Heart right ventricle (tissue), 16 donors: ENCODE results near the gene OR2Y1. TPM values are rescaled to one million over a fixed set of nuclear protein-coding genes. Genes with fewer than 3 reads are reported as not detected.
"Not testable (repeated sequence)": the region's sequence is repeated elsewhere in the genome, so short reads cannot be mapped to it uniquely, and the experiment has no call there.

Experiments used
- ATAC-seq, 8 donors: fragments of 200-7000 bp; cut with Tn5 transposase; one replicate each; pipeline ENCODE4 v1.9.1; 2020; ENCODE audit warnings: mild to moderate bottlenecking in 8 of 8, moderate library complexity in 8 of 8, moderate number of reproducible peaks in 1 of 8
- DNase-seq, 2 donors: peaks; one replicate each; pipeline ENCODE4 v3.0.0-alpha.2; 2020
- H3K27ac ChIP-seq, 10 donors: fragments of 200-600 bp; sonication (generic) in 2 of 10; one replicate each; pipeline versions ENCODE4 v1.5.0 to v1.8.0; 2020 to 2022; ENCODE audit warnings: mild to moderate bottlenecking in 3 of 10
- H3K27me3 ChIP-seq, 7 donors: fragments of 200-600 bp; one replicate each; pipeline ENCODE4 v1.8.0; 2021 to 2022; ENCODE audit warnings: mild to moderate bottlenecking in 2 of 7
- H3K36me3 ChIP-seq, 9 donors: fragments of 200-600 bp; sonication (generic) in 1 of 9; one replicate each; pipeline versions ENCODE4 v1.5.0 to v1.8.0; 2020 to 2022; ENCODE audit warnings: mild to moderate bottlenecking in 2 of 9
- H3K4me1 ChIP-seq, 9 donors: fragments of 200-600 bp; sonication (generic) in 1 of 9; one replicate each; pipeline versions ENCODE4 v1.5.0 to v1.8.0; 2020 to 2022; ENCODE audit warnings: mild to moderate bottlenecking in 4 of 9
- H3K4me3 ChIP-seq, 10 donors: fragments of 200-600 bp; sonication (generic) in 2 of 10; one replicate each; pipeline versions ENCODE4 v1.5.0 to v1.8.0; 2020 to 2022; ENCODE audit warnings: mild to moderate bottlenecking in 7 of 10, moderate library complexity in 2 of 10
- H3K9me3 ChIP-seq, 11 donors: fragments of 200-600 bp in 10 of 11; sonication (generic) in 2 of 11; one replicate each; pipeline versions ENCODE4 v1.5.0 to v1.8.0; 2013 to 2022; ENCODE audit warnings: mild to moderate bottlenecking in 2 of 11, control low read depth in 1 of 11, moderate library complexity in 1 of 11
- WGBS, 2 donors: extraction: QIAGEN DNeasy Blood & Tissue Kit; methylation state at CpG; one replicate each; pipeline ENCODE4 v1.1.7; 2013; ENCODE audit warnings: inconsistent platforms in 1 of 2; 5-methylcytosine and 5-hydroxymethylcytosine counted together
- intact Hi-C, 10 donors: fragments of 100-400 bp; cut with DNase I; formaldehyde crosslinking; loops; one replicate each; pipeline versions ENCODE4 v1.11.1 to v1.14.2; 2022
- polyA plus RNA-seq, 2 donors: library from polyadenylated mRNA; stranded (reverse); fragments of 200-250 nt; gene quantifications; one replicate each; pipeline ENCODE4 v1.2.3, GENCODE V29; 2013
- total RNA-seq, 10 donors: library from RNA; stranded (reverse); fragmentation: NEBNext Ultra II Directional in 3 of 10; extraction: Animal tissue kit (Norgen Biotek cat#: 25700) in 3 of 10; gene quantifications; one replicate each; pipeline versions ENCODE4 v1.2.1 to v1.2.4, GENCODE V29; 2021 to 2023
- TF ChIP-seq, protein P1 (sequence below), 9 donors: fragments of 200-600 bp; sonication (generic) in 2 of 9; IDR thresholded peaks; one replicate each; pipeline versions ENCODE4 v1.5.0 to v1.8.0; 2021 to 2022; ENCODE audit warnings: antibody characterized with exemption in 9 of 9, mild to moderate bottlenecking in 5 of 9, moderate library complexity in 1 of 9
- donor health status: Arrhythmogenic right ventricular cardiomyopathy.
- donor health status: ischemic (EF 13 %, LVEDD 7.1; RV severe dilation, severe dysfunction).
- donor health status: healthy with polysubstance abuse.
- donor health status: DM: no; HTN: yes; CAD: no.
- donor health status: DM: no; HTN: no; CAD: no.
- donor health status: ischemic (EF 25% LVEDD 6.9; RV normal size, moderate dysfunction).
- donor health status: ischemic (EF 25% LVEDD 5.7; RV mildly dilated, moderate dysfunction).
- donor health status: healthy.
- donor health status: DM: yes; HTN: yes; CAD: no.
- donor health status: Ischemic cardiomyopathy.
- donor health status: ischemic (EF 35%, LVEDD 5.7; RV mildly dilated, moderate dysfunction).
- donor health status: nonischemic (EF 11% LVEDD 7.7; RV severe dilation, severe dysfunction).
- donor health status: DM: yes; HTN: yes; CAD: no.
- donor health status: PGD.
- donor health status: ischemic (EF 29% LVEDD 5.4; RV normal size, mild dysfunction).
- donor health status: nonischemic (EF 23%, LVEDD 6.1; RV moderate dilation, normal function).

Gene OR2Y1
- total and polyA plus RNA-seq, 12 donors = not detected

DNA sequence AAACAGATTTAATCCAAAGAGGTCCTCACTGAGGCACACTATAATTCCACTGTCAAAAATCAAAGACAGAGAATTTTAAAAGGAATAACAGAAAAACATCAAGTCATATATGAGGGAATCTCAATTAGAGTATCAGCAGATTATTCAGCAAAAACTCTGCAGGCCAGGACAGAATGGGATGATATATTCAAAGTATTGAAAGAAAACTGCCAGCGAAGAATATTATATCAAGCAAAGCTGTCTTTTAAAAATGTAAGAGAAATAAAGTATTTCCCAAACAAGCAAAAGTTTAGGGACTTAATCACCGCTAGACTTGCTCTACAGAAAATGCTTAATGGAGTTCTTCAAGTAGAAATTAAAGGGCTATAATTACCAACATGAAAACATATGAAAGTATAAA lies 15.7 kb upstream of the OR2Y1 start:
- WGBS, 2 donors = 62 to 64% methylated on average over 2 of the region's 2 CpGs
- no peaks in the 10 kb centered on the region for H3K4me1 ChIP-seq
- TF ChIP-seq, protein P1, sequence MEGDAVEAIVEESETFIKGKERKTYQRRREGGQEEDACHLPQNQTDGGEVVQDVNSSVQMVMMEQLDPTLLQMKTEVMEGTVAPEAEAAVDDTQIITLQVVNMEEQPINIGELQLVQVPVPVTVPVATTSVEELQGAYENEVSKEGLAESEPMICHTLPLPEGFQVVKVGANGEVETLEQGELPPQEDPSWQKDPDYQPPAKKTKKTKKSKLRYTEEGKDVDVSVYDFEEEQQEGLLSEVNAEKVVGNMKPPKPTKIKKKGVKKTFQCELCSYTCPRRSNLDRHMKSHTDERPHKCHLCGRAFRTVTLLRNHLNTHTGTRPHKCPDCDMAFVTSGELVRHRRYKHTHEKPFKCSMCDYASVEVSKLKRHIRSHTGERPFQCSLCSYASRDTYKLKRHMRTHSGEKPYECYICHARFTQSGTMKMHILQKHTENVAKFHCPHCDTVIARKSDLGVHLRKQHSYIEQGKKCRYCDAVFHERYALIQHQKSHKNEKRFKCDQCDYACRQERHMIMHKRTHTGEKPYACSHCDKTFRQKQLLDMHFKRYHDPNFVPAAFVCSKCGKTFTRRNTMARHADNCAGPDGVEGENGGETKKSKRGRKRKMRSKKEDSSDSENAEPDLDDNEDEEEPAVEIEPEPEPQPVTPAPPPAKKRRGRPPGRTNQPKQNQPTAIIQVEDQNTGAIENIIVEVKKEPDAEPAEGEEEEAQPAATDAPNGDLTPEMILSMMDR (IDR thresholded peaks at IDR 0.05) = no peak
- intact Hi-C loops = no loop called here
- H3K36me3 ChIP-seq = no peaks in the 10 kb centered on the region
- ATAC-seq (no peak), DNase-seq (no peak)
- peaks cover 0 to 5% (median 0%) of the 10 kb centered on the region in 7 donors for H3K27me3 ChIP-seq
- H3K9me3 ChIP-seq = peaks cover 0 to 37% (median 17%) of the 10 kb centered on the region in 11 donors
- H3K27ac ChIP-seq = no peak overlapping the region
- H3K4me3 ChIP-seq = no peak overlapping the region

DNA sequence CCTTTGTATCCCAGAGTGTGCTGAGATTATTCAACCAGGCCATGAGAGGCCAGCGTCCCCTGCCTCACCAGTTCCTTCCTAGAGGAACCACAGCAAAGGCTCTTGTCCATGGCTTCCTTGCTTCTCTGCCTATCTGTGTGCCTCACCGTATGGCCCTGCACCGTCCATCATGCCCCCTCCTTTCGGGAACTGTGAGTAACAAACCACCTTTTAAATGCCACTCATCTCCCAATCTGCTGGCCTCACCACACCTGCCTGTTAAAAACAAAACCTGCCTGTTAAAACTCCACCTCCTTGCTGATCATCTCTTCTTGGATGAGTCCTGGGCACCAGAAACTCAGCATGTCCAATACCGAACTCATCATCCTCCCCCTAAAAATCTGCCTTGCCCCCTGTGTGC lies 4.4 kb upstream of the OR2Y1 start:
- DNase-seq (no peak), ATAC-seq (no peak)
- intact Hi-C loops = no loop called here
- no peak overlapping the region for H3K4me3 ChIP-seq
- H3K9me3 ChIP-seq = no peaks in the 10 kb centered on the region
- WGBS, 2 donors = 59 to 71% methylated on average over 5 of the region's 5 CpGs
- H3K27me3 ChIP-seq = peaks cover 0 to 48% (median 32%) of the 10 kb centered on the region in 7 donors
- no peaks in the 10 kb centered on the region for H3K36me3 ChIP-seq
- TF ChIP-seq, protein P1 (IDR thresholded peaks at IDR 0.05) = no peak
- H3K27ac ChIP-seq = no peak overlapping the region
- H3K4me1 ChIP-seq = no peaks in the 10 kb centered on the region

DNA sequence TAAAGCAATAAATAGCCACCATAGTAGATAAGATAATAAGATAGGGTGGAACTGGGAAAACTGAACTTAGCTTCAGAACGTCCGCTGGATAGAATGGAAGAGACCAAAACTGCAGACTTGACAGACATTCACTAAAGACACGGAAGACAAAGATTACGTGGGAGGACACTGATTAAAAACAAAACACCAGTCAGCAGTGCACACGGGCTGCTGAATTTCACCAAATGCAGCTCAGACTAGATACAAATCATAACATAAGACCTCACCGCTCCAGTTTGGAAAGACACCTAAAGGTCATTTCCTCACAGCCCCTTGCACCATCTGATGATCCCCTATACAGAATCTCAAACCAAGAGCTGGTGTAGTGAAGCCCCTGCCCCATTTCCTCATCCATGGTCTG lies 2.9 kb upstream of the OR2Y1 start:
- no peak overlapping the region for H3K4me3 ChIP-seq
- no peaks in the 10 kb centered on the region for H3K36me3 ChIP-seq
- ATAC-seq (no peak), DNase-seq (no peak)
- no peaks in the 10 kb centered on the region for H3K9me3 ChIP-seq
- H3K27ac ChIP-seq = no peak overlapping the region
- H3K4me1 ChIP-seq = no peaks in the 10 kb centered on the region
- TF ChIP-seq, protein P1 (IDR thresholded peaks at IDR 0.05) = no peak
- peaks cover 0 to 62% (median 35%) of the 10 kb centered on the region in 7 donors for H3K27me3 ChIP-seq
- intact Hi-C loops = no loop called here
- 57 to 62% methylated on average over 6 of the region's 6 CpGs for WGBS, 2 donors

DNA sequence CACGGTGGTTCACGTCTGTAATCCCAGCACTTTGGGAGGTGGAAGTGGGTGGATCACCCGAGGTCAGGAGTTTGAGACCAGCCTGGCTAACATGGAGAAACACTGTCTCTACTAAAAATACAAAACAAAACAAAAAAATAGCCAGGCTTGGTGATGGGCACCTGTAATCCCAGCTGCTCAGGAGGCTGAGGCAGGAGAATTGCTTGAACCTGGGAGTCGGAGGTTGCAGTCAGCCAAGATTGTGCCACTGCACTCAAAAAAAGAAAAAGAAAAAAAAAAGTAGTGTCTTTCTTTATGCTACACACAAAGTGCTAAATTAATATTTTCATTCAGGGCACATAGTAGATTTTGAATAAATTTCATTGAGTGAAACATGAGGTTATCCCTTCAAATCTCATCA lies 1.1 kb upstream of the OR2Y1 start:
- 72 to 83% methylated on average over 4 of the region's 4 CpGs for WGBS, 2 donors
- DNase-seq, intact Hi-C loops, H3K4me3 ChIP-seq, H3K9me3 ChIP-seq, H3K36me3 ChIP-seq, ATAC-seq, H3K27ac ChIP-seq, H3K4me1 ChIP-seq: not testable (repeated sequence)
- H3K27me3 ChIP-seq = peaks cover 0 to 69% (median 35%) of the 10 kb centered on the region in 7 donors

DNA sequence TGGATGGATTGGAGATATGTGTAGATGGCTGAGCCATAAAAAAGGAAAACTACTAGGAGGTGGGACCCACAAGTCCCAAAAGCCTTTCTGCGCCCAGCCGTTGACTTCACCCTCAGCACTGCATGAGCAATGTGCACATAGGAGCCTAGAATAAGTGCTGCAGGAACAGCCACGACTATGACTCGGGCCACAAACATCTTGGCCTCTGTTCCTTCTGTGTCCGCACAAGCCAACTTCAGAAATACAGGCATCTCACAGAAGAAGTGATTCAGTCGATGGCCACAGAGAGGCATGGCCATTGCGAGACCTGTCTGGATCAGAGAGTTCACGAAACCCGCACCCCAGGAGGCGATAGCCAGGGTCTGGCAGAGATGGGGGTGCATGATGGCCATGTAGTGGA lies 587 bp downstream of the OR2Y1 start:
- WGBS, 2 donors = 87 to 91% methylated on average over 10 of the region's 10 CpGs
- H3K4me1 ChIP-seq = no peaks in the 10 kb centered on the region
- no peaks in the 10 kb centered on the region for H3K9me3 ChIP-seq
- no peaks in the 10 kb centered on the region for H3K36me3 ChIP-seq
- H3K27ac ChIP-seq = no peak overlapping the region
- no peak for ATAC-seq
- DNase-seq = no peak
- TF ChIP-seq, protein P1 (IDR thresholded peaks at IDR 0.05) = no peak
- H3K27me3 ChIP-seq = peaks cover 0 to 69% (median 30%) of the 10 kb centered on the region in 7 donors
- no peak overlapping the region for H3K4me3 ChIP-seq
- intact Hi-C loops = no loop called here
